HFF-Myc (cell line): Measurements from ENCODE around the gene USP44.

Experiments
- DNase-seq: peaks from one replicate; pipeline ENCODE4 v3.0.0-alpha.2; 2011; ENCODE audit warnings: low read depth; ENCODE audit errors: extremely low read depth
- H3K4me3 ChIP-seq: replicated peaks from 2 replicates; pipeline ENCODE4 v1.5.1; 2011; ENCODE audit warnings: low read depth, mild to moderate bottlenecking, control low read depth, low read length
- TF ChIP-seq, protein P1 (sequence below): IDR thresholded peaks from 2 replicates; pipeline ENCODE4 v1.5.1; 2012; ENCODE audit warnings: mild to moderate bottlenecking, low read depth, low read length, control low read depth; ENCODE audit errors: missing control alignments

Gene USP44

DNA sequence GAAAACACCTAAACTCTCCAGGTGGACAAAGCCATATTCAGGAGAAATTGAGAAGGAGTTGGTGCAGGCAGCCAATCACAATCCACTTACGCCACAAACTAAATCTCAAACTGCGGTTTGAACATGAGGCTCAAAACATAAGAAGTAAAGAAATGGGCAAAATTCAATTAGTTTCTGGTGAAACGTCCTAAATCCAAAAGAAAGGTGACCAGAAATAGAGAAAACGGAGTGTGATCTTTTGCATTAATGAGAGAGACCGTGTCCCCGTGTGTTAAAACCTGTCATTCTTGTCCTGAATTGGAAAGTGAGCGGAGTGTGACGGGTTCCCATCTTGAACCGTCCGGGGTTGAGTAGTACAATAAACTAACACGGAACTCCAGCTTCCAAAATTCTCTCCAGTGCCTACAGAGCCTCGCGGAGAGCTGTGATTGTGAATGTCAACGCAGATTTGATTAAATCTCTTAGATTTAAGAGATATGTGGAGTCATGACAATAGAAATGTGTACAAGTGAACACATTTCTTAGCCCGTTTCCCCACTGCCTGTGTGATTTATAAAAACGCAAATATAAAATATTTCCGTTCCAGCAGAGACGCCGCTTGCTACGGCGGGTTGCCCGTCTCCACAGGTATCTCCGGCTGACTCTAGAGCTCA lies 77.9 kb downstream of the USP44 start:
- peak overlapping the region; percentile 98 for H3K4me3 ChIP-seq
- TF ChIP-seq, protein P1, sequence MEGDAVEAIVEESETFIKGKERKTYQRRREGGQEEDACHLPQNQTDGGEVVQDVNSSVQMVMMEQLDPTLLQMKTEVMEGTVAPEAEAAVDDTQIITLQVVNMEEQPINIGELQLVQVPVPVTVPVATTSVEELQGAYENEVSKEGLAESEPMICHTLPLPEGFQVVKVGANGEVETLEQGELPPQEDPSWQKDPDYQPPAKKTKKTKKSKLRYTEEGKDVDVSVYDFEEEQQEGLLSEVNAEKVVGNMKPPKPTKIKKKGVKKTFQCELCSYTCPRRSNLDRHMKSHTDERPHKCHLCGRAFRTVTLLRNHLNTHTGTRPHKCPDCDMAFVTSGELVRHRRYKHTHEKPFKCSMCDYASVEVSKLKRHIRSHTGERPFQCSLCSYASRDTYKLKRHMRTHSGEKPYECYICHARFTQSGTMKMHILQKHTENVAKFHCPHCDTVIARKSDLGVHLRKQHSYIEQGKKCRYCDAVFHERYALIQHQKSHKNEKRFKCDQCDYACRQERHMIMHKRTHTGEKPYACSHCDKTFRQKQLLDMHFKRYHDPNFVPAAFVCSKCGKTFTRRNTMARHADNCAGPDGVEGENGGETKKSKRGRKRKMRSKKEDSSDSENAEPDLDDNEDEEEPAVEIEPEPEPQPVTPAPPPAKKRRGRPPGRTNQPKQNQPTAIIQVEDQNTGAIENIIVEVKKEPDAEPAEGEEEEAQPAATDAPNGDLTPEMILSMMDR = no peak
- no peak for DNase-seq

DNA sequence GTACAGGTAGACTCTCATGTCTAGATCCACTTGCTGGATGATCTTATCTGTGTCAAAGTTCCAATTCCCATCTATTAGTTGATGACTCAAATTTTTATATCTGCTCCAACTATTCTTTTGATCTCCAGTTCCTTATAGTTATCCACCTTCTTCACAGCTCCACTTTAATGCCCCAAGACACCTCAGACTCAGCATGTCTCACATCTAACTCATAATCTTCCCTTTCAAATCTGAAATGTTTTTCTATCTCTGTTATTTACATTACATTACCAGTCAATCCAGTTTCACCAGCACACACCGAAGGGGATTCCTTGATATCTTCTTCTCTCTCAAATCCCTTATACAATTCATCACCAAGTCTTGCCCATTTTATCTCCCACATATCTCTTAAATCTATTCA lies 81.0 kb downstream of the USP44 start:
- H3K4me3 ChIP-seq = no peak overlapping the region
- no peak for DNase-seq
- TF ChIP-seq, protein P1 = no peak
